Jurkat, Clone E6-1 (cell line): Measurements from ENCODE around the gene ZNF524.
A peak's percentile ranks its signal among the peaks of the same experiment; 100 is the strongest.

ENCODE experiments used
- DNase-seq: peaks from one replicate; pipeline ENCODE4 v3.0.0-alpha.2; 2011; ENCODE audit warnings: low read depth, low spot score
- H3K4me3 ChIP-seq: 2 replicates; pipeline ENCODE4 v1.5.1; 2011; ENCODE audit warnings: mild to moderate bottlenecking, low read length, control low read depth, moderate library complexity

Gene ZNF524

DNA sequence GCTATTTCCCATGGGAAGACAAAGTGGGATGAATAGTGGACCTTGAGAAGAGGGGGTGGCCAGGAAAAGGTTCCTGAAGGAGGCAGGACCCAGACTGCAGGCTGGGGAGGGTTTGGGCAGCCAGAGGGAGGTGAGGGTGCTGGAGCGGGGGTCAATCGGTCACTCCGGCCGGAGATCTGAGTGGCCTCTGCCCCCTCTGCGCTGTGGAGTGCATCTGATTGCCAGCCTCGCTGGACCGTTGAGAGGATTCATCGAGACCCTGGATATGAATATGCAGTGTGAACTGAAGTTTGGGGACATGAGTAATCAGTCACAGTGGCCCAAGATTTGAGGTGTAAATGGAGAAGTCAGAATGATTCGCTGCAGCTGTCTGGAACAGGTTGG lies 35.2 kb downstream of the ZNF524 start:
- peak overlapping the region; percentile 100 for H3K4me3 ChIP-seq
- DNase-seq, result no peak

DNA sequence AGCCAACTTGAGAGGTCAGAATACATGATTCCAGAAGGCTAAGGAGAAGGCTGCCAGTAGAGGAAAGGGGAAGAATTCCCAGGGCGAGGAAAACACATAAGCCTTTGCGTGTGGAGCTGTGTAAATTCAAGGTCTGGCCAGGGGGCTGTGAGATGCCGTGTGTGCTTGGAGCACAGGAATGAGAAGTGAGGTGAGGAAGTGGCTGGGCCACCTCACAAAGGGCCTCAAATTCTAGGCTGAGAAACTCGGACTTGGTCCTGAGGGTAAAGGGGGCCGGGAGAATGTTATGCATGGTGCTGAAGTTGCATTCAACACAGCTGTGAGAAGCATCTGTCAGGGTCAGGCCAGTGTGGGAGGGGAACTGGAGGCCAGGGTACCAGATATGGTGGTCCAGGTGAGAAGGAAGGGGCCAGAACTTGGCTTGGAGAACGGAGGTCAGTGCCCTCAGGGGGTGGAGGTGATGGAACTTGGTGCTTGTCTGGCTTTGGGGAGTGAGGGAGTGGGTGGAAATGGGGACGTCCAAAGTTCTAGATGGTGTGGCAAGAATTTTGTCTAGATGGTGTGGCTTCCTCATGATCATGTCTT lies 35.9 kb downstream of the ZNF524 start:
- H3K4me3 ChIP-seq, result peak overlapping the region; percentile 100
- DNase-seq, result no peak

DNA sequence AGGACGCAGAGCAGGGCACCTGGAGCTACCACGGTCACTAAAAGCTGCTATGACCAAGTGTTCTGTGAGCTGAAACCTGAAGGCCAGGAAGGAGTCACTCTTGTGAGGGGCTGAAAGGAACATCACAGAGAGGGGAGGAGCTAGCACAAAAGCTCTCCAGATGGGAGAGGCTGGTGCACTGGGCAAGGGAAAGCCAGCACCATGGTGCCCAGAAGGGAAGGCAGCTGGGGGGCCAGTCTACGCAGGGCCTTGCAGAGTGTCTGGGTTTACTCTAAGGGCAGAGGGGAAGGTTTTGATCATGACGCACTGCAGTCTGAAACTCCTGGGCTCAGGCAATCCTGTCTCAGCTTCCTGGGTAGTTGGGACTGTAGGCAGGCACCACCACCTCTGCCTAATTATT lies 36.6 kb downstream of the ZNF524 start:
- peak overlapping the region; percentile 100 for H3K4me3 ChIP-seq
- DNase-seq, result no peak

GRCh38 chr19:55637534-55637933 lies 37.4 kb downstream of the ZNF524 start:
- H3K4me3 ChIP-seq, result no peak overlapping the region
- no peak for DNase-seq

GRCh38 chr19:55638864-55639359 lies 38.8 kb downstream of the ZNF524 start:
- DNase-seq, result peak; percentile 79
- no peak overlapping the region for H3K4me3 ChIP-seq

DNA sequence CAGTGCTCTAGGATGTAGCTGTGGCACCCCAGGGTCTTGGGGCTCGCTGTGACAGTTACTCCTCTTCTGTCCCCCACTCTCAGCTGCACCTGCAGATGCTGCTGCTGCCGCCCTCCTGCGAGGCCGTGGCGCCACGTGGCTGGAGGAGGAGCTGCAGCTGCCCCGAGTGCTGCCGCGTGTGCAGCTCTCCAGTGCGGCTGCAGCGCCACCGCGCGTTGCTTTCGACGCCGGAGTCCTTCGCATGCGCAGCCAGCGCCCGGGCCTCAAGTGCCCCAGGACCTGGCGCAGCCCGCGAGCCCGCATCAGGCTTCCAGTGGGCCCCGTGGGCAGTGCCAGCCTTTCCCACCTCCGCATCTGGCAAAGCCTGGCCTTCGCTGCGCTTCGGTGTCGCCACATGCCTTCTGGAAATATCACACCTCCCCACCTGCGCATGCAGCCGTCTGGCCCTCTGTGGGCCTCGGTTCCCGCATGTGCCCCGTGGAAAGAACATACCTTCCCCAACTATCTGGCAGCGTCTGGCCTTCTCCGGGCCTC lies 40.0 kb downstream of the ZNF524 start:
- DNase-seq, result peak; percentile 69
- H3K4me3 ChIP-seq, result no peak overlapping the region; the same call in 1 of the 2 replicates

GRCh38 chr19:55640577-55641425 lies 40.7 kb downstream of the ZNF524 start, which contains the start of gene ZNF580:
TSS of gene ZNF580 (plus strand) at chr19:55641002. CDS start at chr19:55642509, 1,507 bp downstream.
- H3K4me3 ChIP-seq, result peak within 1 kb of the TSS; percentile 92
- DNase-seq, result no peak

DNA sequence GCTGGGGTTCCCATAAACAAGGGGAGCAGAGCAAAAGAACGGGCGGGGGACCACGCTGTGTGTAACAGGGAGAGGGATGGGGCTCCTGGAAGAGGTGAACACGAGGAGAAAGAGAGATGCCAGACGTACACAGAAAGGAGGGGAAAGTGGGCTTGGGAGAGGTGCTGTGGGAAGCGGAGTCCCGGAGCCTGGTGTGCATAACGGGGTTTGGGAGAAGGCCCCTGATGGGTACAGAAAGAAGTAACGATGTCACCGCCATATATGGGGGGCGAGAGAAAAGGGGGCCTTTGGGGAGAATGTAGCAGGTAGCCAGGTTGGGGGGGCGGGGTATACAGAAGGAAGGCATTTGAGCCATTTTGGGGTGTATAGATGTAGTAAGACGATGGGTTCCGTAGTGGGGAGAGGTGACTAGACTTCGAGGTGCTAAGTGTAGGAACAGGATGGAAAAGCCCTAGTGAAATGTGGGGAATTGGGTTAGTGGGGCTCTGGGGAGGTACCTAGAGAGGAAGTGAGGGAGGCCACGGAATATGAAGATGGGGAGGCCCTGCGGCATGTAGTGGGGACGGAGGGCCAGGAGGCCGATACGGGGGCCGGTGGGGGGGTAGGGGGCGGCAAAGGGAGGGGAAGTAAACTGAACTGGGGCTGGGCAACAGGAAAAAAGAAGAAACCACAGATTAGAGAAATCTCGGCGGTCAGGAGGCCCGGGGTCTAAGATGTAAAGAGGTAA lies 41.5 kb downstream of the ZNF524 start:
- H3K4me3 ChIP-seq, result peak overlapping the region; percentile 92
- DNase-seq, result no peak

DNA sequence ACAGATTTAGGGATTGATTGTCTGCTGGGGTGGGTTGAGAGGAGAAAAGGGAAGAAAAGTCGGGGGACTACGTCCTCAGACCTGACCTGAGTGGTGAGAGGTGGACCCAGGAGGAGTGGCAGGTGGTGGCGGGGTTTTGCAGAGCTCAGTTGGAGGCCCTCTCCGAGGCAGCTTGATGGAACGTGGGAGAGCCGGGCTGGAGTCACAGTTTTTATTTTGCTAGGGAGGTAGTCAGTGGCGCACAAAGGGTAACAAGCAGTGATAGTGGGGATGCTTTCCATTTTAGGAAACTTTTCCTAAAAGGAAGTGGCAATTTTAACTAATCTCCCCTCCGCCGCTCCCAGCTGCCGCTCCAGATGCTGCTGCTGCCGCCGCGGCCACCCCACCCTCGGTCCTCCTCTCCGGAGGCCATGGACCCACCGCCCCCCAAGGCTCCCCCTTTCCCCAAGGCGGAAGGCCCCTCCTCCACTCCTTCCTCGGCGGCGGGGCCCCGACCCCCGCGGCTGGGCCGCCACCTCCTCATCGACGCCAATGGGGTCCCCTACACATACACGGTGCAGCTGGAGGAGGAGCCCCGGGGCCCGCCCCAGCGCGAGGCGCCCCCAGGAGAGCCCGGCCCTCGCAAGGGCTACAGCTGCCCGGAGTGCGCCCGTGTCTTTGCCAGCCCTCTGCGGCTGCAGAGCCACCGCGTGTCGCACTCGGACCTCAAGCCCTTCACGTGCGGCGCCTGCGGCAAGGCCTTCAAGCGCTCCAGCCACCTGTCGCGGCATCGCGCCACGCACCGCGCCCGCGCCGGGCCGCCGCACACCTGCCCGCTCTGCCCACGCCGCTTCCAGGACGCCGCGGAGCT lies 42.3 kb downstream of the ZNF524 start:
- DNase-seq, result no peak

DNA sequence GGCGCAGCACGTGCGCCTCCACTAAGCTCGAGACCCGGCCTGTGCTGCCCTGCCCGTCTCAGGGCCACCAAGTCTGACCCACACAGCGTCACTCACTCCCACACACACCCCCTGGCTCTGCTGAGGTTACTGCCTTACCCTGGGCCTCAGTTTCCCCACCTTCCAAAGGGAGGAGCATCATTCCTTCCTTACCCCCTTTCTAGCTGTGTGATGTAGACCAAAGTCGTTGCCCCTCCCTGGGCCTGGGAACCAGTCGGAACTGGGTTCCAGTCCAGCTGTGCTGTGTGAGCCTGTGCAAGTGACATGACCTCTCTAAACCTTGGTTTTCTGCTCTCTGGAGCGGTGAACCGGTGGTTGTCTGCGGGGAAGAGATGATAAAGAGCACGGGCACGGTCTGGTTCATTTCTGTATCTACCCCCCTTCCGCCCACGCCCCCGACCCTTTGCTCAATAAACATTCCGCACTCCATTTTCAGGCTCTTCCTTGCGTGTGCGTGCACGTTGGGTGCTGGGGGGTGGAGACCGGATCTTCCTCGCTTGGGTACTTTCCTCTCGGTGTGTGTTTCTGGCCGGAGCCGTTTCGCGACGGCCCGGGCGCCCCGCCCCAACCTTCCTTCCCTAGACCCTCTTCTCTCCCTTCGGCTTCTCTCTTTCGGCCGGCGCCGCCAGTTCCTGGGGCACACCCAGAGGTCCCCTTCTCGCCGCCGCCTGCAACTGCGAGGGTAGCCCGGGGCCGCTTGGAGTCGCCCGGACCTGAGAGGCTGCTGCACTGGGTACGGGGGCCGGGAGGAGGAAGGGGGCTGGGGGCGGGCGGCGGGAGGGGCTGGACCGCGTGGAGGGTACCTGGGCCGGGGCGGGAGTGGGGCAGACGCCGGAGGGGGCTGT lies 43.2 kb downstream of the ZNF524 start, which contains the start of gene ZNF581:
Gene ZNF581 (plus strand): TSS at position 647 of the 884 bp plus-strand sequence. CDS start 923 bp downstream, outside the sequence.
- peak; percentile 83 for DNase-seq
- peak within 1 kb of the TSS; percentile 92 for H3K4me3 ChIP-seq

More for the DNA sequence above, 42.3 kb downstream of the ZNF524 start:
- H3K4me3 ChIP-seq, result peak overlapping the region; percentile 92

GRCh38 chr19:55643887-55644176 lies 43.7 kb downstream of the ZNF524 start:
- DNase-seq, result no peak
- H3K4me3 ChIP-seq, result peak overlapping the region; percentile 92

- no peak for DNase-seq
- peak overlapping the region; percentile 92 for H3K4me3 ChIP-seq
Measured at GRCh38 chr19:55644191-55644833, 44.2 kb downstream of the ZNF524 start.

DNA sequence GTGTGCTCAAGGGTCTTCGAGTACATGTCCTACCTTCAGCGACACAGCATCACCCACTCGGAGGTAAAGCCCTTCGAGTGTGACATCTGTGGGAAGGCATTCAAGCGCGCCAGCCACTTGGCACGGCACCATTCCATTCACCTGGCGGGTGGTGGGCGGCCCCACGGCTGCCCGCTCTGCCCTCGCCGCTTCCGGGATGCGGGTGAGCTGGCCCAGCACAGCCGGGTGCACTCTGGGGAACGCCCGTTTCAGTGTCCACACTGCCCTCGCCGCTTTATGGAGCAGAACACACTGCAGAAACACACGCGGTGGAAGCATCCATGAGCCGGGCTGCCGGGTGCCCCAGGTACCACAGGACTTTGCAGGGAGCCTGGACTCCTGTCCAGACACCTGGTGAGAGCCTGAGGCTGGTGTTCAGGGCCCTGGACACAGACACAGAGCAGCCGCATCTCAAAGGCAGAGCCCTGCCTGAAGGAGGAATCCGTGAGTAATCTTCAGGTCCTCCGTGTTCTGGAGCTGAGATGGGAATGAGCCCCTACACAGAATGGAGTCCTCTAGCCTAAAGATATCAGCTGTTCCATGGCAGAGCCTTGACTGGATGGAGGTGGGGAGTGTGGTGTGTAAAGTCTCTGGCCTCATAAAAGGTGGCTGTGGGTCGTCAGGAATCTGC lies 44.9 kb downstream of the ZNF524 start:
- peak overlapping the region; percentile 92 for H3K4me3 ChIP-seq
- no peak for DNase-seq

DNA sequence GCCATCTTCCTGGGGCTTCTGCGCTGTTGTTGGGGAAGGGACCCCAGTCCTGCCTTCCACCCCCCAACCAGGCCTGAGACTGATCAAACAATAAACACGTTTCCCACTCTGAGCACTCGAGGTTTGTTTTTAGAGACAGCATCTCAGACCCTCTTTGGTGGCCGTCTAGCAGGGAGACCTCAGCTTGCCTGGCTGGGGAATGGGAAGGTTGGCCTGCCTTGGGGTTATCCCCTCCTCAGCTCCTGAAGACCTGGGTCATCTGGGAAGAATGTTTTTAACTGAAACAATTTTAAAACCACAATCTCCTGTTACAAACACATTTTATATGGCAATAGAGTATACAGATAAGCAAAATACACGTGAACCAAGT lies 45.4 kb downstream of the ZNF524 start:
- DNase-seq, result no peak
- no peak overlapping the region for H3K4me3 ChIP-seq

DNA sequence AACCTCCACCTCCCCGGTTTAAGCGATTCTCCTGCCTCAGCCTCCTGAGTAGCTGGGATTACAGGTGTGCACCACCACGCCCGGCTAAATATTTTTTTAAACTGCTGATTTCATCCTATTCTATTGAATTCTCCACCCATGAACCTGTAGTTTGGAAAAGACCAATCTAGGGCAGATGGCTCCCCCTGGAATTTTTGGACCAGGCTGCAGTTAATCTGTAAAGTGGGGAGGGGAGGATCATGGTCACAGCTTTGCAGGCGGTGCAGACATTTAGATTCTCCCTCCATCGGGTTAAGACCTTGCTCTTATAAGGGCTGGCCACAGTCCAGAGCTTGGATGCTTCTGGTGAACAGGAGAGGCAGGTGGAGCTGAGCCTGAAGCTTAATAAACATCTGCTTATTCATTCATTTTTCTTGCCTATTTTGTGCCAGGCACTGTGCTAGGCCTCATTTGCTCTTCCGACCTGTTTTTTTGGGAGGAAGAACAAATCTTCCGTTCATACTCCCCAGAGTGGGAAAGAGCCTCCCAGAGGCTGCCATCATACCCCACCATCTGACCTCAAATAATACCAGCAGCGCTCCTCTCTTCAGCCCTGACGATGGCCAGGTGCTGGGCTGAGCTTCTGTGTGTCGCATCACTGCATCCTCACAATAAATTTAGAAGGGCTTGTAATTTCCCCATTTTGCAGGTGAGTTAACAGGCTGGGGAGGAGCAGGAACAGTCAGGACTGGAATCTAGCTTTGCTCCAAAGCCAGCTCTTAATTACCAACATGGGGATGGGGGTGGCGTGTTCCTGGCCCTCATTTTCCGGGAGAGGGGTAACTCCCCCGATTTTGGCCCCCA lies 47.0 kb downstream of the ZNF524 start:
- peak overlapping the region; percentile 68 for H3K4me3 ChIP-seq
- DNase-seq, result no peak
